Mesothelial cell of epicardium (in vitro differentiated cells): ENCODE data around the gene REEP1. TPM values are rescaled to one million over a fixed set of nuclear protein-coding genes. Genes with fewer than 3 reads are reported as not detected.

ENCODE experiments used
- DNase-seq, 2 experiments: peaks; one replicate each; pipeline ENCODE4 v3.0.0; 2021; ENCODE audit warnings: low spot score in 2 of 2; ENCODE audit not compliant: unreplicated experiment in 2 of 2
- H3K27ac Mint-ChIP-seq: 2 replicates; pipeline ENCODE4 v1.8.0; 2021; ENCODE audit warnings: mixed read lengths
- H3K27me3 Mint-ChIP-seq: 2 replicates; pipeline ENCODE4 v1.8.0; 2021; ENCODE audit warnings: low read depth, mixed read lengths
- H3K36me3 Mint-ChIP-seq: 2 replicates; pipeline ENCODE4 v1.8.0; 2021; ENCODE audit warnings: mixed read lengths
- H3K4me1 Mint-ChIP-seq: 2 replicates; pipeline ENCODE4 v1.8.0; 2021; ENCODE audit warnings: mixed read lengths
- H3K4me3 Mint-ChIP-seq: 2 replicates; pipeline ENCODE4 v1.8.0; 2021; ENCODE audit warnings: mild to moderate bottlenecking, moderate library complexity, mixed read lengths
- H3K9me3 Mint-ChIP-seq: 2 replicates; pipeline ENCODE4 v1.8.0; 2021; ENCODE audit warnings: mixed read lengths
- CTCF ChIP-seq: fragments of 200-600 bp; sonication (generic); IDR thresholded peaks from one replicate; pipeline ENCODE4 v1.5.0; 2021; ENCODE audit warnings: antibody characterized with exemption; ENCODE audit not compliant: unreplicated experiment
- total RNA-seq: library from RNA; stranded (reverse); gene quantifications from 3 replicates; pipeline ENCODE4 v1.2.1, GENCODE V29; 2021

REEP1 gene
- total RNA-seq, 1 donor from 2014 or later: 1.9 TPM

GRCh38 chr2:86241611-86242010 is 95.8 kb downstream of the REEP1 start:
- Mint-ChIP-seq H3K27ac (no peak overlapping the region), H3K4me1 (peaks cover 22% of the 10 kb centered on the region), H3K36me3 (no peaks in the 10 kb centered on the region), H3K4me3 (no peak overlapping the region), H3K27me3 (peaks cover 12% of the 10 kb centered on the region), H3K9me3 (peaks cover 6% of the 10 kb centered on the region)
- TF ChIP-seq CTCF: no peak
- no peak for DNase-seq

- H3K36me3 Mint-ChIP-seq: no peaks in the 10 kb centered on the region
- H3K4me1 Mint-ChIP-seq: peaks cover 19% of the 10 kb centered on the region
- TF ChIP-seq CTCF: no peak
- peaks cover 6% of the 10 kb centered on the region for H3K9me3 Mint-ChIP-seq
- no peak for DNase-seq
- no peak overlapping the region for H3K27ac Mint-ChIP-seq
- H3K27me3 Mint-ChIP-seq: peaks cover 13% of the 10 kb centered on the region
- no peak overlapping the region for H3K4me3 Mint-ChIP-seq
These were observed 97.2 kb downstream of the REEP1 start for GRCh38 chr2:86240251-86240650.

- peaks cover 13% of the 10 kb centered on the region for H3K27me3 Mint-ChIP-seq
- no peak for TF ChIP-seq CTCF
- H3K36me3 Mint-ChIP-seq: no peaks in the 10 kb centered on the region
- no peak overlapping the region for H3K27ac Mint-ChIP-seq
- no peak overlapping the region for H3K4me3 Mint-ChIP-seq
- DNase-seq: no peak
- H3K4me1 Mint-ChIP-seq: peaks cover 14% of the 10 kb centered on the region
- peaks cover 6% of the 10 kb centered on the region for H3K9me3 Mint-ChIP-seq
These were observed 97.7 kb downstream of the REEP1 start for GRCh38 chr2:86239745-86240144.

- no peak overlapping the region for H3K4me3 Mint-ChIP-seq
- no peak for TF ChIP-seq CTCF
- H3K27ac Mint-ChIP-seq: no peak overlapping the region
- no peak for DNase-seq
- H3K27me3 Mint-ChIP-seq: peaks cover 13% of the 10 kb centered on the region
- H3K9me3 Mint-ChIP-seq: peaks cover 5% of the 10 kb centered on the region
- no peaks in the 10 kb centered on the region for H3K36me3 Mint-ChIP-seq
- peaks cover 10% of the 10 kb centered on the region for H3K4me1 Mint-ChIP-seq
These were observed 98.1 kb downstream of the REEP1 start for GRCh38 chr2:86239326-86239725.

GRCh38 chr2:86238354-86238753 is 99.1 kb downstream of the REEP1 start:
- H3K9me3 Mint-ChIP-seq: no peaks in the 10 kb centered on the region
- no peak overlapping the region for H3K27ac Mint-ChIP-seq
- no peak for DNase-seq
- H3K4me3 Mint-ChIP-seq: no peak overlapping the region
- H3K4me1 Mint-ChIP-seq: peaks cover 5% of the 10 kb centered on the region
- H3K27me3 Mint-ChIP-seq: peaks cover 13% of the 10 kb centered on the region
- no peak for TF ChIP-seq CTCF
- H3K36me3 Mint-ChIP-seq: no peaks in the 10 kb centered on the region

GRCh38 chr2:86237172-86237571 is 100.3 kb downstream of the REEP1 start:
- Mint-ChIP-seq H3K27me3 (peaks cover 12% of the 10 kb centered on the region), H3K9me3 (no peaks in the 10 kb centered on the region), H3K4me1 (peaks cover 11% of the 10 kb centered on the region), H3K4me3 (no peak overlapping the region), H3K36me3 (no peaks in the 10 kb centered on the region), H3K27ac (no peak overlapping the region)
- DNase-seq: no peak
- TF ChIP-seq CTCF: no peak
